Renal cortical epithelial cell (primary cell): ENCODE data around the gene EGLN3. TPM values are rescaled to one million over a fixed set of nuclear protein-coding genes. Genes with fewer than 3 reads are reported as not detected.
A peak's percentile ranks its signal among the peaks of the same experiment; 100 is the strongest.

Experiments
- DNase-seq: peaks from one replicate; pipeline ENCODE4 v3.0.0-alpha.2; 2011; ENCODE audit warnings: low read depth
- total RNA-seq: library from RNA; depleted of rRNA; stranded (reverse); fragments of >200 nt; gene quantifications from 2 replicates; pipeline ENCODE4 v1.2.3, GENCODE V29; 2014

EGLN3 gene
- total RNA-seq, 1 donor from 2014 or later: 13.1 TPM

- no peak for DNase-seq
These were observed 11.1 kb upstream of the EGLN3 start for GRCh38 chr14:33962016-33962415.

DNA sequence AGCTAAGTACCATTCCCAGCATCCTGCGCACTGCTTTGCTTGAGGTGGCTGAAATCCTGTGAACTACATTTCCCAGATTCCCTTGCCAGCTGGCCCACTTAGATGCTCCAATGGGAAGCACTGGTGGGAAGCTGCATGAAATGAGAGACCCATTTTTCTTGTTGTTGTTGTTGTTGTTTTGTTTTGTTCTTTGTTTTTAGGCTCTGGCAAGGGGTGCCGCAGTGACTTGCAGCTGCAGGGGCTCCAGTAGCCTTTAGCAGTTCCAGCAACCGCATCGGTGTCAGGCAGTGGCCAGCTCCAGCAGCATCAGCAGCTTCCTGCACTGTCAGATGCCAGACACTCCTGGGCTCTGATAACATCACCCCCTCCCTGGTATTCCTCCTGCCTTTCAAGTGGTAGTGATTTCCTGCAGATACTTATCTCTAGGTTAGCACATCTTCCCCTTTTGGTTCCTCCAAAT, 8.8 kb upstream of the EGLN3 start:
- no peak for DNase-seq

GRCh38 chr14:33958605-33959226, 7.8 kb upstream of the EGLN3 start:
- DNase-seq: no peak

GRCh38 chr14:33957993-33958392, 7.1 kb upstream of the EGLN3 start:
- DNase-seq: no peak

DNA sequence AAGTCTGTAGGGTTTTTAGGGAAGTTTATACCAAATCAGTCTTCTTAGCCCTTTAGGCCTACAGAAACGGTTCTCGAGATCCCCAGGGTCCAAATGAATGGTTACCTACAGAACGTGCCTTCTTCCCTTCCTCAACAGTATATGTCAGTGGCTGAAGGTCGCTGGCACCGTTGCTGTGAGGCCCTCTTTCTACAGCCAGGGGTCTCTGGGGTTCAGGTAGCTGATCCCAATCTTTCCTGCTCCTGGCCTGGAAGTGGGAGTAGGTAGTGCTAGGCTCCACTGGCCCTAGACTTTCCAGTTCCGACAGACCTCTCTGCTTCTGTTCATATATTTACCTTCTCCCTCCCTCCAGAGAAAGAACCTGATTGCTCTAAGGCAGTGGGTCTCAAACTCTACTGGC, 6.4 kb upstream of the EGLN3 start:
- DNase-seq: no peak

DNA sequence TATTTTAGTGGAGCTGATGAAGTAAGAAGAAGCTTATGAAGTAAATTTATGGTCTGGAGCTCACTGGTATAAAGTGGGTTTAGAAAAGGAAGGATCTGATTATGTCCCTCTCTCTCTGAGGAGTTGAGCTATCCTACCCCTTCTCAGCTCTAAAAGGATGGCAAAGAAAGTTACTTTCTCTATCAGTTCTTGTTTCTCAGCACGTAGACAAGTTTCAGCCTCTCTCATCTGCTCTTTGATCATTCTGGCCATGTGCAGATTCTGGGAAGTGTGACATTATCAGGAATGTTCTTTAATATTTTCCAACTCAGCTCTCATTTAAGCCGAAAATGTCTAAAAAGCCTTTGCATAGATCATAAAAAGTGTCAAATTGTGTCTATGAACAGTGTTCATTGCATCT, 5.8 kb upstream of the EGLN3 start:
- no peak for DNase-seq

- DNase-seq: no peak
These were observed 3.2 kb upstream of the EGLN3 start for GRCh38 chr14:33954016-33954598.

GRCh38 chr14:33952541-33952940, 1.7 kb upstream of the EGLN3 start:
- no peak for DNase-seq

GRCh38 chr14:33951183-33951840, 438 bp upstream of the EGLN3 start:
- DNase-seq: no peak

DNA sequence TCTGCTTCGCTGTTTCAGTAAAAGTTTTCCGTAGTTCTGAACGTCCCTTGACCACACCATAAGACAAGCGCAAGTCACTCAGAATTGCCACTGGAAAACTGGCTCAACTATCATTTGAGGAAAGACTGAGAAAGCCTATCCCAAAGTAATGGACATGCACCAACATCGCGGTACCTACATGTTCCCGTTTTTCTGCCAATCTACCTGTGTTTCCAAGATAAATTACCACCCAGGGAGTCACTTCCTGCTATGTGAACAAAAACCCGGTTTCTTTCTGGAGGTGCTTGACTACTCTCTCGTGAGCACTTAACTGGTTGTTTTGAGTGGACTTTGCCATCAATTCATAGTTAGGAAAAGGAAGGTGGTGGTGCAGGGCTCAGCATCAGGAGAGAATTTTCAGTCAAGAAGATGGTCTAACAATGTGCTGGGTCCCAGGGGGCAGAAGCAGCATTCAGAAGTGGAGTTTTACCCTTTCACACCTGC, 1.4 kb downstream of the EGLN3 start:
- DNase-seq: no peak

DNA sequence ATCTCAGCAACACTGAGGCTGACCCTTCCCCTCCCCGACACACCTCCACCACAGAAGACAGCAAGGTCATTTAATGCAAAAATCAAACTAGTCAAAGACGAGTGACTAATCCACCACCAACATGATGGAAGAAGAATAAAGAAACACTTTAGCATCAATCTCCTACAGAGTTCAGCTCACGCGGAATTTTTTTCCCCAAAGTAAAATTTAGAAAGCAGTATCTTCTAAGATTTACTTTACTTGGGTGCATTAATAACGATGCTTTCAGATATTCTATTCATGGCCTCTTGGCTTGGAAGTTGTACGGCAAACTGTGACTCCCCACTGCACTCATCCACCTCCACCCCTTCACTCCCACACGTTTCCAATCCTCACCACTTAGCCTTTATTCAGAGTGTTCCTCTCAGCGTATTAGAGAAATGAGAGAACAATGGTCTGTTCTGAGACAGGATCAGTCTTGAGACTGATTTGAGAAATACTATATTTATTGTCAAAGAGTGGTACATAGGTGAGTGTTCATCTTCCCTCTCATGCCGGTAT, 1.9 kb downstream of the EGLN3 start:
- DNase-seq: no peak

DNA sequence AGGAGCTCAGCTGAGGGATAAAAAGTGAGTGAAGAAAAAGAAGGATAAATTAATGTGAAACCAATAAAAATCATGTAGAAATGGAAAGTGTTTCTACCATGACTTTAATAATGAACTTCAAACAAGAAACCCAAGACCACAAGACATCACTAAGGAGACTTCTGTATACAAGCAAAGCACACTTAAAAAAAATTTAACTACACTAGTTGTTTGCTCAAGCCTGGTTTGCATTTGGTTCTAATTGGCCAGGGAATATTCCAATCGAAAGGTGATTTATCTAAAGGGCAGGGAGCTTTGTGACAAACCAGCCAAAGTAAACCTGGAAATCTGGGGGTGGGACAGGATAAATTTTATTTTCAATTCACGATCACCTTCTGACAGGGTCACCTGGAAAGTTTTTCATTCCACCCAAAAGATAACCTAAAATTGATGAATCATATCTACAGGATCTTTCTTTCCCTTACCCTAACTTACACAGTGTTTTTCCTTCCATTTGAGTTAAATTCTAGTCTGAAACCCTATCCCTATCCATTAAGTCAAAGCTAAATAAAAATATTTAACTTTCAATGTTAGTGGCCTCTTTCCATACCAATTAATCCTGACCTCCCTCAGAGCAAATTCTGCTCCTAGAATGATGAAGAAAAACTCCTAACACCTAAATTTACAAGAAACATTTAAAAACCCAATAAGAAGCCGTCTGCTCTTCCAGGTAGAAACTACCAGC, 2.6 kb downstream of the EGLN3 start:
- DNase-seq: peak; percentile 41

DNA sequence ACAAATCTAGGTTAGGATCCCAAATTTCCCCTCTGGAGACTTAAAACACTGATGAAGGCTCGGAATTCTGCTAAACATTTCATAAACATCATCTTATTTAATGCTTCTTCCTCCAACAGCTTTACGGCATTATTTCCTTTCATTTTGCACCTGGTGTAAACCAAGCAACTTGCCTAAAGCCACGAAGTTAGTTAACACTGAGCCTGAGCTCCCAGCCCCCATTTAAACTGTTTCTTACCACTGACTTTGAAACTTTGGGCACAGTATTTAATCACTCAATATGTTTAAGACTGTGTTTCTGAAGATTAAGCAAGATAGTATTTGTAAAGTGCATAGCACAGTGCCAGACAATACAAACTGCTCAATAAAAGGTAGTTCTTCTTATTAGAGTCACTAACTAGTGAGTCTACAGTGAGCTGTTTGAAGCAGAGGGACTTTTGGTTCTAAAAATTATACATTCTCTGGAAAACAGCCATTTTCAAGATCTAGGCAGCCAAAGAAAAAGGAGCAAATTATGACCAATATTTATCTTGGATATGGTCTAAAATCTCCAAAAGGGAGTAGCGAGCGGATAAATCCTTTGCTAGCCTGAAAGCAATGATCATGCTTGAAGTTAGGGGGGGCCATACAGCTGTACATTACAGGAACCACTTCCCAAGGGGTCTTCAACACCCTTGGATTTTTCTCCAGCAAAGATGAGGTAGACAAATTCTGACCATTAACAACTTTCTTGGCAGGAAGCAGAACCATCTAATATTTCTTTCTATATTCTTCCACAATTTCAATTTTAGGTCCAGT, 4.0 kb downstream of the EGLN3 start:
- DNase-seq: no peak

DNA sequence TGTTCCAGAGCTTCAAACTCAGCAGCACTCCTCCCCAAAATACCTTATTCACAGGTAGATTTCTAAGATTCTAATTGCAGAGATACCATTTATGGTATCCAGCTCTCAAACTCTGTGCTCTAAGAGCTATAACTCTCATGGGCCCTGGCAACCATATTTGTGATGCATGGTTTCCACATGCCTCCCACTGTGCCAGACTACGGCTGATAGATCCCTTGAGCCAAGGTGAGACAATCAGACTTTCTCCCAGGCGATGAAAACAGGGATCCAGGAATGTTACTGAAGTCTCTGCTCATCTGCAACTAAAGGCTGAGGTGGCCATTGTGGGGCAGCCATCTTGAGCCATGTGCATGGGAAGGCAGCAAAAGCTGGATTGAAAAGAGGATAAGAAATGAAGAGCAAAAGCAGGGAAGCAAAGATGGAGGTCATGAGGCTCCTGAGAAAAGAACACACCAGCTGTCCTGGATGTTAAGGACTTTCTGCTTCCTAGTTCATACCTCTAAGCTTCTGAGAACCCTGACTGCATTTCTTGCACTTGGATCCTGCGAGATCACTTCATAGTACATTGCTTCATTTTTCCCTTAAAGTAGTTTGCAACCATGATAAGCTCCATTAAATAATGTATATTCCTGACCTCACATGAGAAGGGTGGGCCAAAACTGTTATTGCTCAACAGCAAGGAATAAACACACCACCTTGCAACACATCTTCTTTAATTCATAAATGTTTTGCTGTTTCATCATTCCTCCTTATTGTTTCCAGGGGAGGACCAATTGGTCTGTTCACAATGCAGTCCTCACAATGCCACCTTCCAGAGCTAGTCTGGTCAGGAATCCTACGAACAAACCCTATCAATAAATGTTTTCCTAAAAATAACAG, 5.4 kb downstream of the EGLN3 start:
- no peak for DNase-seq

DNA sequence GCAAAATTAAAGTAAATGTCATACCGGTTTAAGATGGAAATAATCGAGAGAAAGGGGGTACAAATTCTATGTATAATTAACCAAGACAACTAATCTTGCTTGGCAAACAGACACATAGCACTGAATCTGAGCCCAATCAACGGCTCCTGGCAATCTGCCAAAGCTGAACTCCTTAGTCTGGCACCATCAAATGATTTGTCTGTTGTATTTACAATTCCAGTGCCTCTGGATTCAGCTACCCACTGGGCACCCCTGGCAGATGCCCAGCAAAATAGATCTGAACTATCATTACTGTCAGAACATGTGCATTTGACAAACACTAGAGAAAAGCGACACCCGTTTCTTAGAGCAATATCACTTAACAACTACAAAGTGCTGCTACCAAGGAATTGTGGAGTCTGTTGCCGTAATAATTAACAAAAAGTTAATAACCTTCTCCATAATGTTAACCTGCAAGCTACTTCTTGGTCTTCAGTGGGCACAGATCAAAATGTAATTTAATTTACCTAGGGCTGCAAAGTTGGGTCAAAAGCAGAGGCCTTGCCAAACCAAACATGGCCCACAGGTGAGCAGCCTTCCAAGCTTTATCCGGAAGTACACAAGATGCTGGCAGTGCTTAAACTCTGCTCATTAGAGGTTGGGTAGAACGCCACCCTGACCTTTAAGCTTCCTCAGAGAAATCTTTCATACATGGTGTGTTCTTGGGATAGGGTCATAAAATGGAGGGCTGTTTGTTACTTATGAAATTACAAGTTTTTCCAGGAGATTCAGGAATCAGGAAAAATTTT, 7.6 kb downstream of the EGLN3 start:
- DNase-seq: peak; percentile 50

DNA sequence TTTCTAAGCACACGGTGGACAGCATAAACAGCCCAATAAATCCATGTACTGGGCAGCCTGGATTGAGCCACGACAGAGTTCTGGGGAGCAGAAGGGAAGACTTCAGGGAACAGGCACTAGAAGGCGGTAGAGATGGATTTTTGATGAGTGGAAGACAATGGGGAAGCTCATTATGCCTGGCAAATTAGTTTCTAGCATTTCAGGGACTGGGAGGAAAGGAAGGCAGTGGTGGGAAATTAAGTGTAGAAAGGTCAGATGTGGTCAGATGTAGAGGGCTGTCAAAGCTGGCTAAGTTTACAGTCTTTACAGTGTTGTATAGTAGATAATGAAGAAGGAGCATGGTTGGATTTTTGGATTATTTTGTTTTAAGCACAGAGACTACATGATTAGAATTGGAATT, 9.2 kb downstream of the EGLN3 start:
- no peak for DNase-seq

DNA sequence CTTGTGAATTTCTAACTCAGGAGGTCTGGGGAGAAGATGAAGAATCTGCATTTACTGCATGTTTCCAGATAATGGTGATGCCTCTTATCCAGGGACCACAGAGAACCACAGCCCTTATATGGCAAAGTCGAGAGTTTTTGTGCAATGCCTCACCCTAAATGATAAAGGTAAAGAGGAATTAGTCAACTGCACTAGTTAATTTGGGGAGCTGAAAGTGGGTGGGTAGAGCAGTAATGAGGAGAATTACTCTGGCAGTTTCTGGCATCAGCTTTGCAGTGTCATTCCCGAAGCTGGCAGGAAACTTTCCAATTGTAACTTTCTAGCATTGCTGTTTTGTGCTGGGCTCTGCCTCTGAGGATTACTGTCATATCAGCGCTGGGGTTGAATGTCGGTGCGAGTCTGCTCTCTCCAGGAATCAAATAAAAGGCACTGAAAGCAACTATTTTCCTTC, 10.3 kb downstream of the EGLN3 start:
- DNase-seq: no peak

- DNase-seq: peak; percentile 72
These were observed 12.5 kb downstream of the EGLN3 start for GRCh38 chr14:33938131-33938949.

GRCh38 chr14:33936391-33936790, 14.5 kb downstream of the EGLN3 start:
- DNase-seq: no peak
